Choroid plexus epithelial cell (primary cell): Measurements from ENCODE around the gene LRRC10B.

Experiments used
- DNase-seq: peaks from one replicate; pipeline ENCODE4 v3.0.0-alpha.2; 2010; ENCODE audit warnings: low read depth
- H3K4me3 ChIP-seq: 2 replicates; pipeline ENCODE4 v1.5.1; 2011; ENCODE audit warnings: low read depth, mild to moderate bottlenecking, control low read depth, low read length, moderate library complexity
- TF ChIP-seq, protein P1 (sequence below): conservative IDR thresholded peaks from 2 replicates; pipeline ENCODE4 v1.5.1; 2011; ENCODE audit warnings: low read depth, mild to moderate bottlenecking, control low read depth, inconsistent platforms, low read length, moderate library complexity

LRRC10B gene

DNA sequence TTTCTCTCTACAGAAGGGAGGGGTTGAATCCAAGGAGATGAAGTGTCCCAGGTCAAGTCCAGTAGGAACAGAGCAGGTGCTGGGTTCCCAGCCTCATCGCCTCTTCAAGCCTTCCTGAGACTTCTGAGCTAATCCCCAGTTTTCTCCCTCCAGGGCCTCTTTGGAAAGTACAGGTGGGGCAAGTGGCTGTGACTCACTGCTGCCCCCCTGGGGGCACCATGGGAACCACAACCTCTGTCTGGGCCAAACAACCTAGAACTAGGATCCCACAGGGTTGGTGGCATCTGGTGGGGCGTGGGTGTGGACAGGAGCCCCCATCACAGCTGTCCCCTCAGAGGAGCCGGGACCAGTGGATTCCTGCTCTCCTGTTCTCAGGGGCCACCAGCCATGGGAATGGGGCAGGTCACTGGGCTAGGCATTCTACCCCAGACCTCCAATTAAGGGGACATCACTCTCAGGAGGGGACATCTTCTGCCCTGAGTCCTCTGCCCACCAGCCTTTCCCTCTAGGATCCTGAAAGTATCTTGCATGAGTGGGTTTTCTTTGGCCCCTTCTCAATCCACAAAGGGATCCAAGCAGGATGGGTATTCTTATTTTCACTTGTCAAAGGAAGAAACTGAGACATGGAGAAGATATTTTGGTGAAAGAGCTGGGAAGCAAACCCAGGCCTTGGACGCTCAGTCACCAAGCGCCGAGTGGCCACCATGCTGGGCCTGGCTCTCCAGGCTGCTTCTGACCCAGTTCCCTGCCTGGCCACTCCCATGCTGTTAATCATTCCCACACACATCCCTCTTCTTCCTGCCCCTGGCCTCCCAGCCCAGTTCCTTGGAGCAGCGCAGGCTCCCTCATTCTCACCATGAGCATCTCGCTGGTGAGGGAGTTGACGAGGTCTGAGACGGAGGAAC, 23.8 kb downstream of the LRRC10B start:
- TF ChIP-seq, protein P1, sequence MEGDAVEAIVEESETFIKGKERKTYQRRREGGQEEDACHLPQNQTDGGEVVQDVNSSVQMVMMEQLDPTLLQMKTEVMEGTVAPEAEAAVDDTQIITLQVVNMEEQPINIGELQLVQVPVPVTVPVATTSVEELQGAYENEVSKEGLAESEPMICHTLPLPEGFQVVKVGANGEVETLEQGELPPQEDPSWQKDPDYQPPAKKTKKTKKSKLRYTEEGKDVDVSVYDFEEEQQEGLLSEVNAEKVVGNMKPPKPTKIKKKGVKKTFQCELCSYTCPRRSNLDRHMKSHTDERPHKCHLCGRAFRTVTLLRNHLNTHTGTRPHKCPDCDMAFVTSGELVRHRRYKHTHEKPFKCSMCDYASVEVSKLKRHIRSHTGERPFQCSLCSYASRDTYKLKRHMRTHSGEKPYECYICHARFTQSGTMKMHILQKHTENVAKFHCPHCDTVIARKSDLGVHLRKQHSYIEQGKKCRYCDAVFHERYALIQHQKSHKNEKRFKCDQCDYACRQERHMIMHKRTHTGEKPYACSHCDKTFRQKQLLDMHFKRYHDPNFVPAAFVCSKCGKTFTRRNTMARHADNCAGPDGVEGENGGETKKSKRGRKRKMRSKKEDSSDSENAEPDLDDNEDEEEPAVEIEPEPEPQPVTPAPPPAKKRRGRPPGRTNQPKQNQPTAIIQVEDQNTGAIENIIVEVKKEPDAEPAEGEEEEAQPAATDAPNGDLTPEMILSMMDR: peak; percentile 87
- DNase-seq: peak; percentile 30
- H3K4me3 ChIP-seq: no peak overlapping the region

DNA sequence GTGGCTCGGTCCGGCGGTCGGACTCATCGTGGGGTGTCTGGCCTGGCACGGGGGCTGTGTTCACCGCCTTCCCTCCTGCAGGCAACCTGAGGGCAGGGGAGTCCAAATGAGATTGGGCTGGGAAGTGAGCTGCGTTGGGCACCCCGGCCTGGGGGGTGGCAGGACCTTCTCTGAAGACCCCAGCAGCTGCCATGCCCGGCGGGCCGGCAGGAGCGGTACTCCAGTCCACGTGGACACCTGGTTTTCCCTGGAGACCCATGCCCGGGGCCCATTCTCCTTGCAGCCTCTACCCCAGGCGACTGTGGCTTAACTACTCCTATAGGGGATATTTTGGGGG, 24.5 kb downstream of the LRRC10B start:
- TF ChIP-seq, protein P1: no peak
- no peak for DNase-seq
- no peak overlapping the region for H3K4me3 ChIP-seq

DNA sequence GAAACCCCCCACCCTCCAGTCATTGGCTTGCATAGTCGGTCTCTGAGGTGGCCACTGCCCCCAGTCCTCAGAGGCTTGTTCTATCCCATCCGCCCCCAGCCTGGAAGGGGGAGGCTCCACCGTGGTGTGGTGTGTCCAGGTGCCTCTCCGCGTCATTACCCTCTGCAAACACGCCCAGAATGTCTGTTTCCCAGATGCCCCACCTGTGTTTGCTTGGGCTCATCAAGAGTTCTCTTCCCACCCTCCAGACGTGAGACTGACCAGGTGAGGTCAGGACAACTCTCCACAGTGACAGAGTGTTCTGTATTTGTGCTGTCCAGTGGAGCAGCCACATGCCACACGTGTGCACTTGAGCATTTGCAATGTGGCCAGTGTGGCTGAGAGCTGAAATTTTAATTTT, 24.9 kb downstream of the LRRC10B start:
- TF ChIP-seq, protein P1: no peak

DNA sequence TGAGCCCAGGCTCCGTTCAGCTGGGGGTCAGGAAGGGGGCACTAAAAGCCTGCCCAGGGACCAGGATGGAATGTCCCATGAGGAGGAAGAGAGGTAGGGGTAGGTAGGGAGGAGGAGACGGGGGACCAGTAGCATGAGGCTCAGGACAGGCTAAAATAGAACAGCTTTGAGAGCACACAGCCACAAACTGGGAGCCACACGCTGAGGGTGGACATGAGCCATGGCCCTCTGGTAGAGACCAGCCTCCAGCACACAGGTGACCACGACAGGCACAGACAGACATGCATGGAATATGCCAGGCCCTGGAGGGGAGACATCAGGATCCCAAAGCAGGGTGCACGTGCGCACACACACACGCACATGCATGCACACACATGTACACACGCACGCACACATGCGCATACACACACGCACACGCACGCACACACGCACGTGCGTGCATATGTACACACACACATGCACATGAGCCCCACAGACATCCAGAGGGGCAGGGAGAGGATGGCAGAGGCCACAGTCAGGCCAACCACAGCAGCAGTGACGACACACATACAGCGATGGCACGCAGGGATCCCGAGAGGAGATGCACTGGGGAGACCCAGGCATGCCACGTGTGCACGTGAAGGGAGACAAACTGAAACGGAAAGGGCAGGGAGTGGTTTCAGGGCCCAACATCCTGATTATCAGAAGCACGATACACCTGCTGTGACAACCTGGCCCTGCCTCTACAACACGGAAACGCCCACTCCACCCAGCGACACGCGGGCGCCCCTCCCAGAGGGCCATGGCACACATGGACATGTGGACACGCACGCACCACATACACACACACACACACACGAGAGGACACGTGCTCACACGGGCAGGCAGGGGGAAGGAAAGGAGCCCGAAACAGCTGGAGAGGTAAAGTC, 25.7 kb downstream of the LRRC10B start:
- no peak overlapping the region for H3K4me3 ChIP-seq
- DNase-seq: no peak
- TF ChIP-seq, protein P1: no peak

More for the DNA sequence above, 24.9 kb downstream of the LRRC10B start:
- no peak overlapping the region for H3K4me3 ChIP-seq
- no peak for DNase-seq

DNA sequence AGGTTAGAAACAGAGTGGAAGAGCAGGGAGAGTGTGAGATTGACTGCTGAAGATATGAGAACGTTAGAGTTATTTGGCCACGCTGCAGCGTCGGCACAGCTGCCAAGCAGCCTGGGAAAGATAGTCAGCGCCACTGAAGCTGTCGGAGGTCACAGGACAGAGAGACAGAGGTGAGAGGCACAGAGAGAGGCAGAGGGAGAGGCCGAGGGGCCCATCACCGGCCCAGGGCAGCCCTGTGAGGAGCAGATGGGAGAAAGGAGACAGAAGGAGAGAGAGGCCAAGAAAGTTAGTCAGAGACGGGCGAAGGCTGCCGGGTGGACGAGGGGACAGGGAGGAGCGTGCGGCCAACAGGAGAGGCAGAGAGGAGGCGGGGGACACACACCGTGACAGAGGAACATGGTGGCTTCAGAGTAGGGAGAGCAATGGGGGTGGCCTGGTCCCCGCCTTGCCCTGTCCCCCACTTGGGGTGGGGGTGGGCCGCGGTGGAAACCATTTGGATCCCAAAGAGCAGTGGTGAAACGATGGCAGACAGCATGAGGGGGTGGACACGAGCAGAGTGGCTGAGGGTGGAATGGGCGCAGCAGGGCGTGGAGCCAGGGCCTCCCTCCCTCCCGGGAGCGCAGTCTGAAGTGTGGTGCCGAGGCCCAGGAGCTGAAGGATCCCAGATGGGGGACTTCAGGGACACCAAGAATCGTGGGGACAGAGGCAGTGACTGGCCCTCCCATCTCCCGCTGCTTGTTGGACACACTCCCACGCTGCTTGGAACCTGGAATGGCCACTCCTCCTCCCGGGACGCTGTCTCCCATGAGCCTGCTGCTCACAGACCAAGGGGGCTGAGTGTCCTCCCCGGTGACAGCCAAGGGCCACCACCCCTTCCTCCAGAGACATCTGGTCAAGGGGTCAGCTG, 26.6 kb downstream of the LRRC10B start:
- no peak overlapping the region for H3K4me3 ChIP-seq
- TF ChIP-seq, protein P1: no peak
- no peak for DNase-seq

DNA sequence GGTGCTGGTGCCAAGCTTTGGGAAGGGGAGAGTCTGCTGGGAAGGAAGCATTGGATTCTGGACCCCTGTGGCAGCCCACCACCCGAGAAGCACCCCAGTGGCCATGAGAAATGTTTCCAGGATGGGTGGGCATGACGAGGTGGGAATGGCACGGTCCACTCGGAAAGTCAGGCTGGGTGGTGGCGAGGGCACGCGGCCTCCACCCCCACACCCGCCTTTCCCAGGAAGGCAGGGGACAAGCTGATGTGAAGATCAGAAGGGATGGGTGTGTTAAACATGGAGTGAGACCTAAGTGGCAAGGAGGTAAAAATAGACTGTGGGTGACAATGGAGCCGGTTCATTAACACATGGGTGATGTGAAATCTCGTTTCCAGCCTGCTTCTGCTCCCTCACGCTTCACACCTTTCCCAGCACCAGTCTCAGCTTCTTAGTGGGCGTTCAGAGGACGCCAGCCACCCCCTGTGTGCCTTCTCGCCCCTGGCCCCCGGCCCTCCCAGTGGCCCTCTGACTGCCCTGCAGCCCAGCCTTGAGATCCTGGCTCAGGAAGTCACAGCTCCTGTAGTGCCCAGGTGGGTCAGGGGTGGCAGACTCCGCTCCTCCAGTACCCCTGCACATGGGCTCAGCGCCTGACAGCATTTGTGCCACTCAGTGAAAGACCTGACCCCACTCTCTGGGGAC, 27.6 kb downstream of the LRRC10B start:
- no peak overlapping the region for H3K4me3 ChIP-seq
- DNase-seq: no peak
- TF ChIP-seq, protein P1: no peak
